Measurements from ENCODE around the gene EIF2AK2.
"Not testable (repeated sequence)": the region's sequence is repeated elsewhere in the genome, so short reads cannot be mapped to it uniquely, and the experiment has no call there.

Gene EIF2AK2

DNA sequence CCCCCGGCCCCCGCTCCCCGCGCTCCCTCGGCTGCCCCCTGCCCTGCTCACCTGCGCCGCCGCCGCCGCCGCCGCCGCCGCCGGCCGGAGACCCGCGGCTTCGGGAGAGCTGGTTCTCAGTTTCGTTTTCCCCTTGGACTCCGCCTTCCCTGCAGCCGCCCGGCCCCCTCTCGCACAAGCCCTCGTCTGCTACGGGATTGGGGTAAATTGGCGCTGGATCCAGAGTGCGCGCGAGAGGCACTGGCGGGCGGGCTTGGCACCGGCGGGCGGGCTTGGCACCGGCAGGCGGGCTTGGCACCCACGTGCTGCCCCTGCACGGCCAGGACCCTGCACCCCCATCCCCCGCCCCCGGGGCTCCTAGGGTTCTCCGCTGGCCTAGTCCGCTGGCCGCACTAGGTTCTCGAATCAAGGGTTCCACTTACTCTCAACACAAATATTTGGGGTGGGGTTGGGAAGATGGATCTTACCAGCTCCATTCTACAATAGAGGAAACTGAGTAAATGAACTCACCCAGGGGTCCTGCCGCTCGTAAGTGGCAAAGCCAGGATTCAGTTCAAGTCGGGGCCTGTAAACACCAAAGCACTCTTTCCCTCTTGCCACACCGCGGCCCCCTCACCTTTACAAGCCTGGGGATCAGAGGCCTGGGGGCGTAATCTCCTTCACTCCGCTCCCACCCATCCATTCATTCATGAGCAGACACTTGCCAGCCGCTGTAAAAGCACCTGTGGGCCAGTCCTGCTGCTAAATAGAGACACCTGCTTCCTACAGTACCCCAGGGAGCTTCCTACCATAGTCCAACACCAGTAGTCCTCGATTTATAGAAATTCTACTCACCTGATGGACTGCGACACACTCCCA lies at the start of gene EIF2AK2:
Gene EIF2AK2, minus strand, starts transcription at position 124 of the 858 bp plus-strand sequence. CDS start 9,174 bp downstream, outside the sequence.
- DNase-seq, result peak; percentile 92

- DNase-seq, result no peak
Observed at GRCh38 chr2:37205689-37206341, 49.0 kb upstream of the EIF2AK2 start.

DNA sequence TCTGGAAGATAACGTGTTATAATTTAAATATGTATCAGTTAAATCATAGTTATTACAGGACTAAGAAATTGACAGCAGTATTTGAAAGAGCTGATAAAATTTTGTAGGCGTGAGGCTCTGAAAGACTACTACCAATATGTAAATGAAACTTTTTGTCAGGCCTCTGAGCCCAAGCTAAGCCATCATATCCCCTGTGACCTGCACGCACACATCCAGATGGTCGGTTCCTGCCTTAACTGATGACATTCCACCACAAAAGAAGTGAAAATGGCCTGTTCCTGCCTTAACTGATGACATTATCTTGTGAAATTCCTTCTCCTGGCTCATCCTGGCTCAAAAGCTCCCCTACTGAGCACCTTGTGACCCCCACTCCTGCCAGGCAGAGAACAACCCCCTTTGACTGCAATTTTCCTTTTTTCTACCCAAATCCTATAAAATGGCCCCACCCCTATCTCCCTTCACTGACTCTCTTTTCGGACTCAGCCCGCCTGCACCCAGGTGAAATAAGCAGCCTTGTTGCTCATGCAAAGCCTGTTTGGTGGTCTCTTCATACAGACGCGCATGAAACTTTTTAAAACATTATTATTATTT lies 48.4 kb upstream of the EIF2AK2 start:
- DNase-seq, result not testable (repeated sequence)

DNA sequence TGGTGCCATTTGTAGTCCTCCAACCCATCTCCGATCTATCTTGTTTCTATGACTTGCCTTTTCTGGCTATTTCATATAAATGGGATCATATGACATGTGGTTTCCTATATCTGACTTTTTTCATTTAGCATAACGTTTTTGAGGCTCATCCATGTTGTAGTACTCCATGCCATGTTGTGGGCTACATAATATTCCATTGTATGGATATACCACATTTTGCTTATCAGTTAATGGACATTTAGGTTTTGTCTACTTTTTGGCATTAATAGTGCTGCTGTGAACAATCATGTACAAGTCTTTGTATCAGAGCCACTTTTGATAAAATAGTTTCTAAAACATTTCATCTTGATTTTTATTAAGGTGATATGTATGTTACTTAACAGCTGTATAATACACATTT lies 46.9 kb upstream of the EIF2AK2 start:
- no peak for DNase-seq

- peak; percentile 67 for DNase-seq
Observed at GRCh38 chr2:37201766-37202165, 45.0 kb upstream of the EIF2AK2 start.

- no peak for DNase-seq
Observed at GRCh38 chr2:37201208-37201607, 44.4 kb upstream of the EIF2AK2 start.

GRCh38 chr2:37198681-37199065 lies 41.9 kb upstream of the EIF2AK2 start:
- DNase-seq, result no peak

- DNase-seq, result peak; percentile 96
Observed at GRCh38 chr2:37196320-37197195, 39.8 kb upstream of the EIF2AK2 start, which contains the start of gene CEBPZOS. TSS of gene CEBPZOS (plus strand) at chr2:37196496. CDS start at chr2:37199705, 3,209 bp downstream.

DNA sequence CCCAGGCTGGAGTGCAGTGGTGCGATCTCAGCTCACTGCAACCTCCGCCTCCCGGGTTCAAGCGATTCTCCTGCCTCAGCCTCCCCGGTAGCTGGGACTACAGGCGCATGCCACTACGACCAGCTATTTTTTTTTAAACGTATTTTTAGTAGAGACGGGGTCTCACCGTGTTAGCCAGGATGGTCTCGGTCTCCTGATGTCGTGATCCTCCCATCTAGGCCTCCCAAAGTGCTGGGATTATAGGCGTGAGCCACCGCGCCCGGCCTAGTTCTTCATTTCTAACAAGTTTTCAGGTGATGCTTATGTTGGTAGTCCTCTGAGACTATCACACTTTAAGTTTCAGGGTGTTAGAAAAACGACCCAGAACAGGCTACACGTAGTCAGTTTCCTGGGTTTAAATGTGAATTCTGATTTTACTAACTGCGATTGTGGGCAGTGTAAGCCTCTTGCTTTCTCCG lies 39.1 kb upstream of the EIF2AK2 start:
- DNase-seq, result not testable (repeated sequence)

DNA sequence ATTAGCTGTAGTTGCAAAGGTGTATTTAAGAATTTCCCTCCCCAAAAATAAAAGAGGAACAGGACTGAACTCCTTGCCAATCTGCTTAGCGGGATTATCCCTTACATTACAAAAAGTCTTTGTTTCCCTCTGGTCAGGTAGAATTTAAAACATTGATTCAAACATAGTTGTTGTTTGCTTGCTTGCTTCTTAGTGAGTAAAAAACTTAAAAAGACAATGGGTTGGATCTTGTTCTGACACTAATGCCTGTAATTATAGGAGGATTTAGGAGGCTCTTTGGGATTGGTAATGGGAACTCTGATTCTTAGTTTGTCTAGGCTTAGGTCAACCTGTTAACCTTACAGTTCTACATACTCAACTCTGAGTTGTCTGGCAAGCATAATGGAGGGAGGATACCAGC lies 35.8 kb upstream of the EIF2AK2 start:
- DNase-seq, result no peak

GRCh38 chr2:37191747-37192146 lies 35.0 kb upstream of the EIF2AK2 start:
- DNase-seq, result no peak

DNA sequence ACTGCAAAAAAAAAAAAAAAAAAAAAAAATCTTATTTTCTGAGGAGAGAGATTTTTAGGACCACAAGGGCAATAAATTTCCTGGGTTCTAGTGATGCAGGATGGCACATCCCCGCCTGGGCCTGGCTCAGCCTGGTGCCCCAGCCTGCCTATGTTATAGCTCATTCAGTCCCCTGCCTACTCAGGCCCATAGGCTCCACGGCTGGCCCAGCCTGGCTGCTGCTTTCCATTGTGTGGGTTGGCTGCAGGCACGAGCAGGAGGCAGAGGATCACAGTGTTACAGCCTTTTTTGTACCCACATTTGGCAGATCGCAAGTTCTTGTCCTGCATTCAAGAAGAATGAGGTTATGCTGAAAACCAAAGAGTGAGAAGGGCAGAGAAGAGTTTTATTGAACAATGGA lies 34.5 kb upstream of the EIF2AK2 start:
- DNase-seq, result no peak

DNA sequence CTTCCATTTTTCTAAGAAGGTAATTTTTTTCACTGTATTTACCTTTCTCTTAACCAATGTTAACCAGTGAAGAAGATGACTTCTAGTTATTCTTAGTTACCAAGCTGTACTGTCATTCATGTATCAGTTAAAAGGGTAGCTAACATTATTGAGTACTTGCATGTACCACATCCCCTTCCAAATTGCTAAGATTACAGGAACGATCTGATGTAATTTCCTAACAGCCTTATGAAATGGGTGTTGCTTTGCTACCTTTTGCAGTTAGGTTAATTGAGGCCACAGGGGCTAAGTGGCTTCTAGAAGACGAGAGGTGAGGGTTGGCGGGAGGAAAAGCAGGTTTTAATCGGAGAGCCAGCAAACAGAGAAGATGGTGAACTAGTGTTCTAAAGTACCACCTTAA lies 33.5 kb upstream of the EIF2AK2 start:
- DNase-seq, result no peak

- no peak for DNase-seq
Observed at GRCh38 chr2:37189452-37190153, 32.8 kb upstream of the EIF2AK2 start.

DNA sequence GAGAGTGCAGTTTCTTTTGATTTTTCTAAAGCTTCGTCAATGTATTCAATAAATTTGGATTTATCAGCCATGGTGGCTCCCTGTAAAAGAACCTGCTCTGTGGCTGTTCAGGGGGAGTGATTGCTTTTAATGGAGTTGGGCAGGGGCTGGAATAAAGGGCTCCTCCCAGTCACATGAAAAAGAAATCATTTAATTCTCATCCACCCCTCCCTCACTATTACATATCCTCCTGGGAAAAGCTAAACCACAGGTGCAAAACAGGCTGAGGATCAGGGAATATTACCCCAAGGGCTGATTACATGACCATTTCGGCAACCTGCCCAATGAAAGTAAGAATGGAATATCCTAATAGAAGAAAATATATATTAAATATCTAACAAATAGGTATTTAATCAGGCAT lies 31.8 kb upstream of the EIF2AK2 start, which contains the start of gene SULT6B1:
Gene SULT6B1, minus strand, starts transcription at position 101 of the 400 bp plus-strand sequence. Its CDS starts 30 bp downstream, at position 71.
- DNase-seq, result no peak

DNA sequence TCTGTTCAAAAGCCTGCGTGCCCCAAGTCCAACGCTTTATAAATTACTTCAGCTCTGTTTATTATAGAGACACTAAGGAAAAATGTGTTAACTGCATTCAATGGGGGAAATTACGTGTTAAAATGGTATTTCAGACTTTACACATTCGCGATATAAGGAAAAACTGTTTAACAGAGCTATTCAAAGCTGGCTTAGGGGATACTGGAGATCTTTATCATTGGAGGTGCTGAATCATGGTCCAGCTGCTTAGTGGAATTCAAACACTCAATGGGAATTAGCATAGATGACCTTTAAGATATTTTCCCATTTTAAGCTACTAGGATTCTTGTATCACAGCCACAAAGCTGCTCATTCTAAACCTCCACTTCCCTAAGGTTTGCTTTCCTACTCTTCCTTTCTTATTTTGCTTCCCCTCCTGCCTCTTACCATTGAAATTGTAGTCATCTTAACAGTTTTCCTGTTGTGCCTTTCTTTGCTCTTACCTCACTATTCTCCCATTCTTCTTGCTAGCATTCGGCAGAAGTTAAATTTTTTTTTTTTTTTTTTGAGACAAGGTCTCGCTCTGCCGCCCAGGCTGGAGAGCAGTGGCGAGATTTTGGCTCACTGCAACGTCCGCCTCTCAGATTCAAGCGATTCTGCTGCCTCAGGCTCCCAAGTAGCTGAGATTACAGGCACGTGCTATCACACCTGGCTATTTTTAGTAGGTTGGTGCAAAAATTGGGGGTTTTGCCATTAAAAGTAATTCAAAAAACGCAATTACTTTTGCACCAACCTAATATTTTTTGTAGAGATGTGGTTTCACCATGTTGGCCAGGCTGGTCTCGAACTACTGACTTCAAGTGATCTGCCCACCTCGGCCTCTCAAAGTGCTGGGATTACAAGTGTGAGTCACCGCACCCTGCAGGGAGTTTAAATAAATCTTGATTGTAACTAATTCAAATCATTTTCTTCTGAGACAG lies 25.2 kb upstream of the EIF2AK2 start:
- DNase-seq, result no peak

DNA sequence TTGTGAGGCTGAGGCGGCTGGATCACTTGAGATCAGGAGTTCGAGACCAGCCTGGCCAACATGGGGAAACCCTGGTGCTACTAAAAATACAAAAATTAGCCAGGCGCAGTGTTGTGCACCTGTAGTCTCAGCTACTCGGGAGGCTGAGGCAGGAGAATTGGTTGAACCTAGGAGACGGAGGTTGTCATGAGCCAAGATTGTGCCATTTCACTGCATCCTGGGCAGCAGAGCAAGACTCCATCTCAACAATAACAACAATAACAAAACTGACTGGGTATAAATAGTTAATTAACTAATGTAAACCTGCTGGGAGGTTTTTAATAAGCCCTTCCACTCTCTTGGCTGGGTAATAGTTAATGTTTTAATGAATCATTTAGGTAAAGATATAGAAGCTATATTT lies 23.9 kb upstream of the EIF2AK2 start:
- no peak for DNase-seq

- no peak for DNase-seq
Observed at GRCh38 chr2:37180006-37180639, 23.3 kb upstream of the EIF2AK2 start.

GRCh38 chr2:37173741-37174140 lies 17.0 kb upstream of the EIF2AK2 start:
- DNase-seq, result no peak

- no peak for DNase-seq
Observed at GRCh38 chr2:37171624-37171950, 14.8 kb upstream of the EIF2AK2 start.

All from activated effector memory CD4-positive, alpha-beta T cell treated with anti-CD3 and anti-CD28 coated beads, Interleukin-2, amount 50 U/mL, for 16 hours (primary cell).